GM18870 (cell line): ENCODE measurements around the gene TRAF7.
"Not testable (repeated sequence)": the region's sequence is repeated elsewhere in the genome, so short reads cannot be mapped to it uniquely, and the experiment has no call there.

Source experiments
- ATAC-seq: cut with Tn5 transposase; IDR thresholded peaks from one replicate; pipeline ENCODE4 v1.9.1; 2021; ENCODE audit warnings: moderate library complexity; ENCODE audit not compliant: unreplicated experiment

TRAF7 gene

DNA sequence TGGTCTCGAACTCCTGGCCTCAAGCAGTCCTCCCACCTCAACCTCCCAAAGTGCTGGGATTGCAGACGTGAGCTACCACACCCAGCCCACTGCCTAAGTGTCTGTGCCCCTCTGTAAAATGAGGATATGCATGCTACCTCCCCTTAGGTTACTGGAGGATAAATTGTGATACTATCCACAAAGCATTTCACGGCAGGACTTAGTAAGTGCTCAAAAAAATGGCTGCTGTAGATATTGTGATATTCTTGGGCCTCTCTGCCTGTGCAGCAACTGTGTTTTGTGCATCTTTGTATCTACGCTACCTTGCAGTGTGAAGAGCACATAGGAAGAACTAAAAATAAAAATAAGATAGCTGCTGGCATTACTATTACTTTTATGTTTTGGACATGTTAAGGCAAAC is 42.7 kb downstream of the TRAF7 start:
- no peak for ATAC-seq

- no peak for ATAC-seq
Observed at GRCh38 chr16:2199095-2199494, 43.5 kb downstream of the TRAF7 start.

- no peak for ATAC-seq
Observed at GRCh38 chr16:2199621-2200139, 44.1 kb downstream of the TRAF7 start.

DNA sequence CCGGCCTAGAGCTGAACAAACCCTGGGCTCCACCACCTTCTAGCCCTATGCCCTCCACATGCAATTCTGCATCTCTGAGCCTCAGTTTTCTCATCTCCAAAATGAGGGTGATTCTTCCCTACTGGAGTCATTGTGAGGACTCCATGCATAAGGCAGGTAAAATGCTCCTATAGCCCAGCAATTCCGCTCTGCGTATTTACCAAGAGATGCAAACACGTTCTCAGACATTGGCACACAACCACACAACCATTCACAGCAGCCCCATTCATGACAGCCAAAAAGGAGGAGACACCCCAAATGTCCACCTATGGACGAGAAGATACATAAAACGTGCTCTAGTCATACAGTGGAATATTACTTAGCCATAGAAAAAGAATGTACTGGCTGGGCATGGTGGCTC is 44.7 kb downstream of the TRAF7 start:
- no peak for ATAC-seq

GRCh38 chr16:2203119-2203688 is 47.6 kb downstream of the TRAF7 start:
- not testable (repeated sequence) for ATAC-seq

DNA sequence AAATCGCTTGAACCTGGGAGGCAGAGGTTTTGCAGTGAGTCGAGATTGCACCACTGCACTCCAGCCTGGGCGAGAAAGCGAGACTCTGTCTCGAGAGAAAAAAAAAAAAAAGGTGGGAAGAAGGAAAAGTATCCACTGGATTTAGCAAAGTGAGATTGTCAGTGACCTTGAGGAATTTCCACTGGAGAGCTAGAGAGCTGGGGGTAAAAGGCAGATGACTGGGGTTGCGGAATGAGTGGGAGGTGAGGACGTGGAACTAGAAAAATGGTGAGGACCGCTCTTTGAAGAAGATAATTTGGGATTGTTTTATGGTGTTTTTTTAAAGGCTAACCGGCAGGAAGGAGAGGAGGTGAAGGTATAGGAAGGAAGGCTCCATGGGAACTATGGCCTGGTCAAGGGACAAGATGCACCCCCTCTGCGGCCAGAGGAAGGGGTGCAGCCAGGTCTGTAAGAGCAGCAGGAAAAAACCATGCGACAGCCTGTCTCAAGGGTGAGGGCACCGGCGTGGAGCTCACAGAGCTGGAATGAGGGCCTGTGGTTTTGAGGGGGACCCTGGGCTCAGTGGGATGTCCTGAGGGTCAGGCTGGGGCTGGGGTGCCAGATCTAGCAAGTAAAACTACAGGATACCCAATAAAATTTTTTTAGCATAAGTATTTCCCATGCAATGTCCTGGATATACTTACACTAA is 49.0 kb downstream of the TRAF7 start:
- no peak for ATAC-seq

GRCh38 chr16:2205104-2205966 is 49.8 kb downstream of the TRAF7 start, which contains the start of gene MLST8:
Gene MLST8, plus strand, starts transcription at chr16:2205454. Its CDS starts 632 bp downstream, at chr16:2206086.
- ATAC-seq: peak; percentile 53

DNA sequence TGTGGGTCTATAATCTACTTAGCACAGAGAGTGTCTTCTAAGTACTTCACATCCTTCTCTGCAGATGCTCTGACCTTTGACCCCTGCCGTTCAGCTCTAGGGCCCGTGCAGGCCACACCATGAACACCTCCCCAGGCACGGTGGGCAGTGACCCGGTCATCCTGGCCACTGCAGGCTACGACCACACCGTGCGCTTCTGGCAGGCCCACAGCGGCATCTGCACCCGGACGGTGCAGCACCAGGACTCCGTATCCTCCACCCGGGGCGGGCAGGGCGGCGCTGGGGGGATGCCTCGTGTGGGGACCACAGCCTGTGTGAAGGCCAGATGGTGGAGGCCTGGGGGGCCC is 50.4 kb downstream of the TRAF7 start:
- peak; percentile 20 for ATAC-seq

- no peak for ATAC-seq
Observed at GRCh38 chr16:2206420-2206779, 50.8 kb downstream of the TRAF7 start.

DNA sequence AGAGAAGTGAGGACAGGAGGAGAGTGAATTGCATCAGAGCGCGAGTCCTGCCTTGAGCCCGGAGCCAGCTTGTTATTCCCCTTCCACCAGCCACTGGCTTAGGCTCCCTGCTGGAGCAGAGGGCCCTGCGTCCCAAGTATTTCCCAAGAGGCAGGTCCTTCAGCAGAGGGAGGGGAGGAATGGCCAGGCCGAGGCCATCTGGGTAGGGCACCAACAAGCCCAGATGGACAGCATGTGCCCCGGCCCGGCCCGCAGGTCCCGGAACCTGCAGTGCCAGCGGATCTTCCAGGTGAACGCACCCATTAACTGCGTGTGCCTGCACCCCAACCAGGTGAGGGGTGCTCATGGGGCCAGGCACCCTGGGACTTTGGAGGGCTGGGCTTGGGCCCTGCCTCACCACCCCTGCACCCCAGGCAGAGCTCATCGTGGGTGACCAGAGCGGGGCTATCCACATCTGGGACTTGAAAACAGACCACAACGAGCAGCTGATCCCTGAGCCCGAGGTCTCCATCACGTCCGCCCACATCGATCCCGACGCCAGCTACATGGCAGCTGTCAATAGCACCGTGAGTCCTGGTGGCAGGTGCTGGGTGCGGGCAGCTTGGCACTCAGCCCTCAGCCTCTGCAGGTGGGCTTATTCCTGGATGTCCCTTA is 51.3 kb downstream of the TRAF7 start:
- ATAC-seq: no peak

DNA sequence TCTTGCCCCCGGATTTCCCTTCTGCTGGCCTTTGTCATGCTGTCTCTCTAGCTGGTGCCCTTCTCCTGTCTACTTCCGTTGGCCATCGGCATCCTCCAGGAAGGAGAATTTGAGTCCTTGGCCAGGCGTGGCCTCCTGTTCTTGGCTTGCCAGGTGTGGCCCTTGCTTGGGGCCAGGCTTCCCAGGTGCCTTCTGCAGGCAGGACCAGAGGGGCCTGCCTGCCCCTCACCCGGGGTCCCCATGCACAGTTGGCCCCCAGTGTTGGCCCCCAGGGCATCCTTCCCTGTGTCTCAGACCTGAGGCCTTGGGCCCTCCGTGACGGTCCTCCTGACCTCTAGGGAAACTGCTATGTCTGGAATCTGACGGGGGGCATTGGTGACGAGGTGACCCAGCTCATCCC is 52.3 kb downstream of the TRAF7 start:
- ATAC-seq: no peak

DNA sequence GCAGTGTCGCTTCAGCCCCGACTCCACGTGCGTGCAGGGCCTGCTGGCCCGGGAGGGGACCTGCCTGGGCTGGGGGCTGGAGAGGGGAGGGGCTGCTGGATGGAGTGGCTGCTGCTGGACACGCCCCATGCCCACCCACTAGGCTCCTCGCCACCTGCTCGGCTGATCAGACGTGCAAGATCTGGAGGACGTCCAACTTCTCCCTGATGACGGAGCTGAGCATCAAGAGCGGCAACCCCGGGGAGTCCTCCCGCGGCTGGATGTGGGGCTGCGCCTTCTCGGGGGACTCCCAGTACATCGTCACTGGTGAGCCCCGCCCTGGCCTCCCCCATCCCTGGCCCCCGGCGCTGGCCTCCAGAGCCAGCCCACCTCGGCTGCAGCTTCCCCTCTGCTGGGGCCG is 52.7 kb downstream of the TRAF7 start:
- ATAC-seq: no peak

DNA sequence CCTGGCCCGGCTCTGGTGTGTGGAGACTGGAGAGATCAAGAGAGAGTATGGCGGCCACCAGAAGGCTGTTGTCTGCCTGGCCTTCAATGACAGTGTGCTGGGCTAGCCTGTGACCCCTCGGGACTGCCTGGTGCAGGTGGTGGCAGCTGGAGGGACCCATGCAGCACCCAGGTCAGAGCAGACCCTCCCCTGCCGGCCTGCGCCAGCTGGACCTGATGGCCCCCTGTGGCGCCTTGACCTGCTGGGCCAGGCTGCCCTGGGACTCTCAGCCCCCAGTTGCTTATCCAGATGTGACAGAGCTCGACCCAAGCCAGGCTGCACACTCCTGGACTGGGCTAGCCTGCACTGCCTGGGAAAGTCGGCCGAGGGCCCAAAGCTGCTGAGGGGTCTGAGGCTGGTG is 53.2 kb downstream of the TRAF7 start:
- ATAC-seq: no peak

GRCh38 chr16:2209258-2210008 is 53.9 kb downstream of the TRAF7 start:
- no peak for ATAC-seq

- no peak for ATAC-seq
Observed at GRCh38 chr16:2210009-2210332, 54.4 kb downstream of the TRAF7 start.

DNA sequence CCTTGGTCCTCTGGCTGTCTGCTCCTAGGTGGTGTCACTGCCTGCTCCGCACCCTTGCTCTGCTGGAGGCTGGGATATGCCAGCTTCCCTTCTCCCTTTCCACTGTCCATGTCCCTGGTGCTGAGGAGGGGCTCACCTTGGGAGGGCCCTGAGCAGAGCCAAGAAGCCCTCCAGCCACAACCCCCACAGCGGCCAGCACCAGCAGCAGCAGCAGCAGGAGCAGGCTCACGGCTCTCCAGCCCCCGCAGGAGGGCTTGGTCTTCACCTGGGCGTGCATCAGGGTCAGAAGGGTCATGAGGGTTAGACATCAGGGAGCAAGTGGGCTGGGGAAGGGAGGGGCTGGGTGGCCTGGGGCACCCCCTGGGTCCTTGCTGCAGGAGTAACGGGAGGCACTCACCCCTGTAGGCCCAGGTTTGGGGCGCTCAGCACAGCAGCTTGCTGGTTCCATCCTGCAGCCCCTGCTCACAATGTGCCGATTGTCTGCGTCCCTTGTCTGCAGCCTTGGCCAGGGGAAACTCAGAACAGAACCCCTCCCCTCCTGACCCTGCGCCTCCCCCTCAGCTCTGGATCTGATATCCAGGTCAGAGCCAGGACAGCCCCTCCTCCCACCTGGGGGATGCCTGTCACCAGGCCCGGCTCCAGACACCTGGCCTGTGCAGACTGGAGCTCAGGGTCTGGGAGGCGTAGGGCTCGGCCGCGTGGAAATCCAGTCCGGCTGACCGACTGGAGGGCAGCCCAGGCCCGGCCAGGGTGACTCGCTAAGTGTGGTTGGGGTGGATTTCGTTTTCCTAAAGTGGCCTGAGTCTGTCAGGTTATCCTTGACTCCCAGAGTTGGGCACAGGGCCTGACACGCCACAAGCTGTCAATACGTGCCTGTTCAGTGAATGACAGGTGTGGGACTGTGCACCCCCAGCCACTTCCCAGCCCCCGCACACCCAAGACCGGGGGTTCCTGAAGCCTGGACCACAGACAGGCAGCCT is 55.1 kb downstream of the TRAF7 start, which contains the start of gene BRICD5:
Gene BRICD5, minus strand, starts transcription at position 478 of the 980 bp plus-strand sequence. Its CDS starts 30 bp downstream, at position 448.
- ATAC-seq: no peak

- no peak for ATAC-seq
Observed at GRCh38 chr16:2211923-2212347, 56.4 kb downstream of the TRAF7 start.

DNA sequence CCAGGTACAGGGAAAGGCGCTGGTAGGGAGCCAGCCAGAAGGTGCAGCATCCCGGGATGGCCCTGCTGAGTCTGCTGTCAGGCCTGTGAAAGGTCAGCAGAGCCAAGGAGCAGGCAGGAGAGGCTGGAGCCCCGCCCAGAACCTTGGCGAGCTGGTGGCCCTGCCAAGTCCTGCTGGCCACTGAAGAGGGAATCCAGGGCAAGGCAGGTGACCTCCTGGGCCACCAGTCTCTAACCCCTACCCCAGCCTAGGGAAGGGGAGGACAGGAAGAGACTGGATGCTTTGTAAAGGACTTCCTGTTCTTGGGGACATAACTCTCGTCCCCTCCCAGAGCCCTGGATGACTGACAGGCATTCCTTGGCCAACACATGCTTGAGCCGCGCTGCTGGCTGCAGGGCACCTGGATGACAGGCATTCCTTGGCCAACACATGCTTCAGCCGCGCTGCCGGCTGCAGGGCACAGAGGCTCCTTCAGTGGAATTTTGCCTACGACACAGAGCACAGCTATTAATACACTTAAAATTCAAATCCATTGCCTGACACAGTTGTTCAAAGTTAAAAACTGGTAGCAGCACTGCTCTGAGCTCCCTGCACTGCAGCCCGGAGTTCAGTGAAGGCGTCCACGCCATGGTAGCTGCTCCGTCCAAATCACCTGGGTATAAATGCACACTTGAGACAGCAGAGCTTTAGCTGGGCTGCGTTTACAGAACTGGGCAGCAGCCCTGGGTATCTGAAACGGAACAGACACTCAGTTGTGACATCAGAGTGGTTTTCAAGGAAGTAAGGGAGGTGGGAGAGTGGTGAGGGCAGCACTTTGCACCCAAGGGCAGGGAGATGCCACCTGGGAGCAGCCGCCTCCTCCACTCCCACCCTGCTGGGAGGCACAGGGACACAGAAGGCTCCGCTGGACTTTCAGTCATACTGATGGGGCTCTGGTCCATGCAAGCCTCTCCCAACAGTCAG is 57.1 kb downstream of the TRAF7 start:
- ATAC-seq: no peak
